IMR-90 (cell line): Measurements from ENCODE around the gene SHC4. TPM values are rescaled to one million over a fixed set of nuclear protein-coding genes. Genes with fewer than 3 reads are reported as not detected.

ENCODE experiments used
- ATAC-seq: fragments of 200-7000 bp; cut with Tn5 transposase; 2 replicates; pipeline ENCODE4 v1.9.1; 2020; ENCODE audit warnings: low read depth, mild to moderate bottlenecking, moderate library complexity
- BruUV-seq: library from RNA; stranded (reverse); fragments of 400-500 nt; replicated peaks from 2 replicates; lab custom pipeline; 2021; lab: Mats Ljungman, UMichigan
- CTCF ChIA-PET: fragments of 300-600 bp; formaldehyde crosslinking; extraction: SDS; loops from one replicate; lab custom pipeline; 2021; ENCODE audit warnings: antibody characterized with exemption; lab: Yijun Ruan, JAX
- POLR2A ChIA-PET: fragments of 300-600 bp; sonication (Branson Sonifier 250); formaldehyde crosslinking; loops from one replicate; lab custom pipeline; 2022; ENCODE audit warnings: antibody characterized with exemption; ENCODE audit not compliant: unreplicated experiment; lab: Charles Lee
- DNase-seq: peaks from one replicate; pipeline ENCODE4 v3.0.0; 2013
- H2AFZ ChIP-seq: replicated peaks from 2 replicates; pipeline ENCODE3; 2013; ENCODE audit warnings: low read length, mild to moderate bottlenecking; ENCODE audit not compliant: poor library complexity
- H2AK5ac ChIP-seq: 2 replicates; pipeline ENCODE4 v1.6.1; 2013; ENCODE audit warnings: low read depth, low read length, inconsistent platforms
- H2AK9ac ChIP-seq: replicated peaks from 2 replicates; pipeline ENCODE3; 2013; ENCODE audit warnings: mild to moderate bottlenecking, low read depth, low read length, moderate library complexity; ENCODE audit not compliant: poor library complexity
- H2BK120ac ChIP-seq: 2 replicates; pipeline ENCODE4 v1.6.1; 2013; ENCODE audit warnings: low read depth, low read length, inconsistent platforms
- H2BK15ac ChIP-seq: 3 replicates; pipeline ENCODE4 v1.6.1; 2013; ENCODE audit warnings: low read depth, low read length, inconsistent platforms
- H2BK20ac ChIP-seq: 2 replicates; pipeline ENCODE4 v1.6.1; 2013; ENCODE audit warnings: low read depth, mild to moderate bottlenecking, inconsistent platforms, low read length, moderate library complexity
- H2BK5ac ChIP-seq: 2 replicates; pipeline ENCODE4 v1.6.1; 2013; ENCODE audit warnings: mild to moderate bottlenecking, low read depth, low read length, inconsistent platforms; ENCODE audit not compliant: poor library complexity, severe bottlenecking
- H3K14ac ChIP-seq: replicated peaks from 2 replicates; pipeline ENCODE4 v1.6.1; 2013; ENCODE audit warnings: low read depth, low read length, inconsistent platforms
- H3K18ac ChIP-seq: 2 replicates; pipeline ENCODE4 v1.6.1; 2013; ENCODE audit warnings: low read depth, low read length, control low read depth
- H3K23ac ChIP-seq: 2 replicates; pipeline ENCODE4 v1.6.1; 2013; ENCODE audit warnings: low read depth, low read length, inconsistent platforms
- H3K27ac ChIP-seq: 2 replicates; pipeline ENCODE4 v1.5.1; 2013; ENCODE audit warnings: mild to moderate bottlenecking, control low read depth, low read length; ENCODE audit not compliant: insufficient read depth
- H3K27me3 ChIP-seq: 2 replicates; pipeline ENCODE4 v1.6.1; 2013; ENCODE audit warnings: low read length; ENCODE audit not compliant: control insufficient read depth, insufficient read depth
- H3K36me3 ChIP-seq: 2 replicates; pipeline ENCODE4 v1.6.1; 2013; ENCODE audit warnings: low read length, mixed read lengths; ENCODE audit not compliant: control insufficient read depth, insufficient read depth
- H3K4ac ChIP-seq: 2 replicates; pipeline ENCODE4 v1.6.1; 2013; ENCODE audit warnings: low read depth, low read length, inconsistent platforms
- H3K4me1 ChIP-seq: 2 replicates; pipeline ENCODE4 v1.6.1; 2013; ENCODE audit warnings: low read length, mixed read lengths; ENCODE audit not compliant: control insufficient read depth, insufficient read depth
- H3K4me2 ChIP-seq: 2 replicates; pipeline ENCODE4 v1.6.1; 2013; ENCODE audit warnings: low read depth, mild to moderate bottlenecking, control low read depth, low read length, moderate library complexity
- H3K4me3 ChIP-seq: 2 replicates; pipeline ENCODE4 v1.5.1; 2013; ENCODE audit warnings: low read depth, mild to moderate bottlenecking, control low read depth, low read length, moderate library complexity; ENCODE audit not compliant: insufficient read depth
- H3K56ac ChIP-seq: 2 replicates; pipeline ENCODE4 v1.6.1; 2013; ENCODE audit warnings: low read length, inconsistent platforms; ENCODE audit not compliant: insufficient read depth; ENCODE audit errors: extremely low read depth
- H3K79me1 ChIP-seq, 2 experiments: 2 replicates each; pipeline ENCODE4 v1.6.1; 2013; ENCODE audit warnings: low read length in 2 of 2, inconsistent platforms in 1 of 2, low read depth in 1 of 2
- H3K9ac ChIP-seq: 2 replicates; pipeline ENCODE4 v1.6.1; 2013; ENCODE audit warnings: low read depth, low read length, control low read depth
- H3K9me1 ChIP-seq: 2 replicates; pipeline ENCODE4 v1.6.1; 2013; ENCODE audit warnings: low read length, inconsistent platforms; ENCODE audit not compliant: insufficient read depth
- H3K9me3 ChIP-seq: 2 replicates; pipeline ENCODE4 v1.6.1; 2013; ENCODE audit warnings: low read length; ENCODE audit not compliant: control insufficient read depth, insufficient read depth
- H4K20me1 ChIP-seq: 2 replicates; pipeline ENCODE4 v1.6.1; 2013; ENCODE audit warnings: low read length, inconsistent platforms; ENCODE audit not compliant: insufficient read depth
- H4K5ac ChIP-seq: 2 replicates; pipeline ENCODE4 v1.6.1; 2013; ENCODE audit warnings: mild to moderate bottlenecking, low read depth, low read length, control low read depth
- H4K8ac ChIP-seq, 2 experiments: 2 replicates each; pipeline ENCODE4 v1.6.1; 2013; ENCODE audit warnings: low read depth in 2 of 2, low read length in 2 of 2, control low read depth in 1 of 2, inconsistent platforms in 1 of 2
- H4K91ac ChIP-seq: 2 replicates; pipeline ENCODE4 v1.6.1; 2013; ENCODE audit warnings: low read depth, low read length, inconsistent platforms; ENCODE audit not compliant: insufficient read depth
- BHLHE40 ChIP-seq: fragments of 150-350 bp; IDR thresholded peaks from 2 replicates; pipeline ENCODE4 v1.6.1; 2016; ENCODE audit warnings: mild to moderate bottlenecking, low read depth, low read length
- CEBPB ChIP-seq: IDR thresholded peaks from 2 replicates; pipeline ENCODE4 v1.6.1; 2012; ENCODE audit warnings: low read depth, low read length, improper control_type of control experiment
- CHD1 ChIP-seq: IDR thresholded peaks from 2 replicates; pipeline ENCODE4 v1.6.1; 2012; ENCODE audit warnings: low read depth, low read length, improper control_type of control experiment
- FOS ChIP-seq: fragments of 150-350 bp; IDR thresholded peaks from 2 replicates; pipeline ENCODE4 v1.6.1; 2016; ENCODE audit warnings: low read depth, low read length
- MAFK ChIP-seq: IDR thresholded peaks from 2 replicates; pipeline ENCODE4 v1.6.1; 2012; ENCODE audit warnings: low read depth, low read length, improper control_type of control experiment
- MAZ ChIP-seq: IDR thresholded peaks from 2 replicates; pipeline ENCODE4 v1.6.1; 2012; ENCODE audit warnings: low read depth, mild to moderate bottlenecking, low read length, improper control_type of control experiment, moderate library complexity, borderline replicate concordance
- MXI1 ChIP-seq: IDR thresholded peaks from 2 replicates; pipeline ENCODE4 v1.6.1; 2012; ENCODE audit warnings: low read depth, mild to moderate bottlenecking, low read length, moderate library complexity, borderline replicate concordance
- NFE2L2 ChIP-seq: fragments of 150-350 bp; IDR thresholded peaks from 2 replicates; pipeline ENCODE4 v1.6.1; 2016; ENCODE audit warnings: low read depth, mild to moderate bottlenecking, low read length
- POLR2A ChIP-seq: IDR thresholded peaks from 2 replicates; pipeline ENCODE4 v1.6.1; 2012; ENCODE audit warnings: mild to moderate bottlenecking, low read depth, low read length
- RAD21 ChIP-seq: IDR thresholded peaks from 2 replicates; pipeline ENCODE4 v1.6.1; 2012; ENCODE audit warnings: low read length, improper control_type of control experiment
- RCOR1 ChIP-seq: IDR thresholded peaks from 2 replicates; pipeline ENCODE4 v1.6.1; 2012; ENCODE audit warnings: mild to moderate bottlenecking, low read length, improper control_type of control experiment; ENCODE audit not compliant: insufficient replicate concordance
- RFX5 ChIP-seq: IDR thresholded peaks from 2 replicates; pipeline ENCODE4 v1.8.0; 2012; ENCODE audit warnings: low read depth, mild to moderate bottlenecking, low read length, moderate library complexity
- SMC3 ChIP-seq: fragments of 150-350 bp; IDR thresholded peaks from 2 replicates; pipeline ENCODE4 v1.6.1; 2016; ENCODE audit warnings: low read depth, mild to moderate bottlenecking, antibody characterized with exemption, low read length, moderate library complexity
- USF2 ChIP-seq: fragments of 150-350 bp; IDR thresholded peaks from 2 replicates; pipeline ENCODE4 v1.6.1; 2017; ENCODE audit warnings: mild to moderate bottlenecking, antibody characterized with exemption, low read length, low read depth
- WGBS, 2 experiments: methylation state at CpG; one replicate each; pipeline versions ENCODE4 v1.1.5 to v1.1.7; 2013; ENCODE audit warnings: missing lambda C conversion rate in 2 of 2; ENCODE audit not compliant: insufficient read length in 1 of 2; ENCODE audit errors: extremely low coverage in 2 of 2; 5-methylcytosine and 5-hydroxymethylcytosine counted together
- dilution Hi-C: fragments of 300-500 bp; cut with HindIII; formaldehyde crosslinking; loops from one replicate; pipeline ENCODE4 v1.14.3; 2018; ENCODE audit warnings: low sequenced_read_pairs; ENCODE audit not compliant: unreplicated experiment
- in situ Hi-C: fragments of 300-500 bp; cut with MboI; formaldehyde crosslinking; loops from 3 replicates; pipeline ENCODE4 v1.14.3; 2019; ENCODE audit warnings: low sequenced_read_pairs, inconsistent platforms, mixed read lengths
- intact Hi-C: fragments of 100-400 bp; cut with micrococcal nuclease; formaldehyde crosslinking; loops from 2 replicates; pipeline ENCODE4 v1.10.0; 2022
- polyA plus RNA-seq, 3 experiments: library from polyadenylated mRNA; depleted of rRNA; stranded (reverse); fragments of >200 nt; gene quantifications; 2 replicates each; pipeline ENCODE4 v1.2.3, GENCODE V29; 2012; ENCODE audit warnings: low replicate concordance in 1 of 3
- total RNA-seq: library from RNA; depleted of rRNA; stranded (reverse); fragments of >200 nt; gene quantifications from 2 replicates; pipeline ENCODE4 v1.2.3, GENCODE V29; 2012
- TF ChIP-seq, protein P1 (sequence below): fragments of 150-350 bp; IDR thresholded peaks from 2 replicates; pipeline ENCODE4 v1.6.1; 2016; ENCODE audit warnings: low read depth, mild to moderate bottlenecking, low read length, moderate library complexity, borderline replicate concordance
- TF ChIP-seq, protein P2 (sequence below): conservative IDR thresholded peaks from 2 replicates; pipeline ENCODE4 v1.5.1; 2012; ENCODE audit warnings: mild to moderate bottlenecking, low read depth, low read length, improper control_type of control experiment

SHC4 gene
- total and polyA plus RNA-seq, 2 of the 4 experiments (the other 2 are of a cell fraction): 0.91 to 2.7 TPM

GRCh38 chr15:48784756-48785155, 179.0 kb downstream of the SHC4 start:
- CTCF ChIA-PET: interaction anchor here (1.0 kb wide), 1 partner anchor 14 kb away, joined by 4 read pairs; no protein-coding TSS in a partner anchor
- no peak overlapping the region for H3K27ac ChIP-seq
- H3K9me1 ChIP-seq: no peaks in the 10 kb centered on the region
- no peak overlapping the region for H2AK9ac ChIP-seq
- peaks cover 11% of the 10 kb centered on the region for H3K36me3 ChIP-seq
- no peak overlapping the region for H3K4ac ChIP-seq
- intact Hi-C loops: loop anchor here (5.0 kb wide), 1 partner anchor 37 kb away; no protein-coding TSS in a partner anchor
- no peak overlapping the region for H2BK5ac ChIP-seq
- POLR2A ChIA-PET: no interaction called here
- no peak for DNase-seq
- no peak overlapping the region for H4K91ac ChIP-seq
- H3K4me2 ChIP-seq: no peak overlapping the region
- no peak overlapping the region for H3K4me3 ChIP-seq
- H2BK120ac ChIP-seq: no peak overlapping the region; the same call in 1 of the 2 replicates
- dilution Hi-C loops: no loop called here
- no peak overlapping the region for H3K56ac ChIP-seq
- H2AK5ac ChIP-seq: no peak overlapping the region
- no peak overlapping the region for H2BK20ac ChIP-seq
- H3K79me1 ChIP-seq: peaks cover 0 to 8% of the 10 kb centered on the region in 2 experiments; a peak in 2 of 4 replicates
- in situ Hi-C loops: no loop called here
- TF ChIP-seq FOS (no peak), NFE2L2 (no peak), RCOR1 (no peak), BHLHE40 (no peak), MXI1 (no peak), RAD21 (no peak), POLR2A (no peak), CHD1 (no peak), RFX5 (no peak), MAFK (no peak), MAZ (no peak), CEBPB (no peak), USF2 (no peak), SMC3 (no peak)
- TF ChIP-seq, protein P1, sequence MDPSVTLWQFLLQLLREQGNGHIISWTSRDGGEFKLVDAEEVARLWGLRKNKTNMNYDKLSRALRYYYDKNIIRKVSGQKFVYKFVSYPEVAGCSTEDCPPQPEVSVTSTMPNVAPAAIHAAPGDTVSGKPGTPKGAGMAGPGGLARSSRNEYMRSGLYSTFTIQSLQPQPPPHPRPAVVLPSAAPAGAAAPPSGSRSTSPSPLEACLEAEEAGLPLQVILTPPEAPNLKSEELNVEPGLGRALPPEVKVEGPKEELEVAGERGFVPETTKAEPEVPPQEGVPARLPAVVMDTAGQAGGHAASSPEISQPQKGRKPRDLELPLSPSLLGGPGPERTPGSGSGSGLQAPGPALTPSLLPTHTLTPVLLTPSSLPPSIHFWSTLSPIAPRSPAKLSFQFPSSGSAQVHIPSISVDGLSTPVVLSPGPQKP: no peak
- TF ChIP-seq, protein P2, sequence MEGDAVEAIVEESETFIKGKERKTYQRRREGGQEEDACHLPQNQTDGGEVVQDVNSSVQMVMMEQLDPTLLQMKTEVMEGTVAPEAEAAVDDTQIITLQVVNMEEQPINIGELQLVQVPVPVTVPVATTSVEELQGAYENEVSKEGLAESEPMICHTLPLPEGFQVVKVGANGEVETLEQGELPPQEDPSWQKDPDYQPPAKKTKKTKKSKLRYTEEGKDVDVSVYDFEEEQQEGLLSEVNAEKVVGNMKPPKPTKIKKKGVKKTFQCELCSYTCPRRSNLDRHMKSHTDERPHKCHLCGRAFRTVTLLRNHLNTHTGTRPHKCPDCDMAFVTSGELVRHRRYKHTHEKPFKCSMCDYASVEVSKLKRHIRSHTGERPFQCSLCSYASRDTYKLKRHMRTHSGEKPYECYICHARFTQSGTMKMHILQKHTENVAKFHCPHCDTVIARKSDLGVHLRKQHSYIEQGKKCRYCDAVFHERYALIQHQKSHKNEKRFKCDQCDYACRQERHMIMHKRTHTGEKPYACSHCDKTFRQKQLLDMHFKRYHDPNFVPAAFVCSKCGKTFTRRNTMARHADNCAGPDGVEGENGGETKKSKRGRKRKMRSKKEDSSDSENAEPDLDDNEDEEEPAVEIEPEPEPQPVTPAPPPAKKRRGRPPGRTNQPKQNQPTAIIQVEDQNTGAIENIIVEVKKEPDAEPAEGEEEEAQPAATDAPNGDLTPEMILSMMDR: no peak
- H2AFZ ChIP-seq: no peak overlapping the region
- H3K9ac ChIP-seq: no peak overlapping the region
- no TSS peak for BruUV-seq
- H3K18ac ChIP-seq: no peak overlapping the region
- peaks cover 2% of the 10 kb centered on the region; the same call in 1 of the 2 replicates for H3K4me1 ChIP-seq
- no peak overlapping the region for H2BK15ac ChIP-seq
- H4K8ac ChIP-seq: no peak overlapping the region
- no peaks in the 10 kb centered on the region for H3K27me3 ChIP-seq
- WGBS, 2 experiments: no CpG with 5 or more reads among the region's 2 CpGs
- no peak overlapping the region for H3K14ac ChIP-seq
- H4K20me1 ChIP-seq: no peaks in the 10 kb centered on the region
- H4K5ac ChIP-seq: no peak overlapping the region
- no peak for ATAC-seq
- H3K23ac ChIP-seq: no peak overlapping the region
- no peaks in the 10 kb centered on the region for H3K9me3 ChIP-seq
